Measurements from ENCODE around the gene IL10.

Gene IL10

GRCh38 chr1:206772243-206772937 lies at the start of gene IL10:
IL10 (minus strand) TSS chr1:206772494; CDS start chr1:206772435, 59 bp downstream.
- no peak for DNase-seq

GRCh38 chr1:206821493-206821892 lies 49.2 kb upstream of the IL10 start:
- DNase-seq, result no peak

- peak in 4 of 6 experiments; percentile 20 to 63 (median 62) for DNase-seq
These were observed 44.3 kb upstream of the IL10 start for GRCh38 chr1:206816390-206817287.

- DNase-seq, result no peak
These were observed 42.5 kb upstream of the IL10 start for GRCh38 chr1:206814716-206815341.

GRCh38 chr1:206812471-206812870 lies 40.2 kb upstream of the IL10 start:
- DNase-seq, result no peak

GRCh38 chr1:206809504-206810084 lies 37.3 kb upstream of the IL10 start:
- DNase-seq, result peak in 4 of 6 experiments; percentile 30 to 53 (median 40)

- peak in 4 of 6 experiments; percentile 23 to 63 (median 43) for DNase-seq
These were observed 36.3 kb upstream of the IL10 start for GRCh38 chr1:206808615-206809014.

GRCh38 chr1:206805357-206805756 lies 33.1 kb upstream of the IL10 start:
- no peak for DNase-seq

- no peak for DNase-seq
These were observed 32.0 kb upstream of the IL10 start for GRCh38 chr1:206804156-206804737.

- peak; percentile 71 to 96 (median 84) for DNase-seq
These were observed 31.0 kb upstream of the IL10 start for GRCh38 chr1:206803221-206803730.

- no peak for DNase-seq
These were observed 30.1 kb upstream of the IL10 start for GRCh38 chr1:206802401-206802800.

- no peak for DNase-seq
These were observed 29.2 kb upstream of the IL10 start for GRCh38 chr1:206801467-206801866.

- no peak for DNase-seq
These were observed 28.6 kb upstream of the IL10 start for GRCh38 chr1:206800891-206801290.

GRCh38 chr1:206800411-206800810 lies 28.1 kb upstream of the IL10 start:
- DNase-seq, result no peak

GRCh38 chr1:206799311-206799710 lies 27.0 kb upstream of the IL10 start:
- no peak for DNase-seq

- DNase-seq, result no peak
These were observed 26.2 kb upstream of the IL10 start for GRCh38 chr1:206798384-206798996.

GRCh38 chr1:206797534-206798383 lies 25.5 kb upstream of the IL10 start:
- peak in 2 of 6 experiments; percentile 3 to 10 for DNase-seq

GRCh38 chr1:206796981-206797402 lies 24.7 kb upstream of the IL10 start:
- no peak for DNase-seq

GRCh38 chr1:206796116-206796515 lies 23.8 kb upstream of the IL10 start:
- no peak for DNase-seq

- no peak for DNase-seq
These were observed 22.1 kb upstream of the IL10 start for GRCh38 chr1:206794294-206794908.

Data from stimulated activated naive CD4-positive, alpha-beta T cell (primary cell).